WI38 (cell line): ENCODE results near the gene LRTM1.

Experiments
- H3K4me3 ChIP-seq: 2 replicates; pipeline ENCODE4 v1.5.1; 2011; ENCODE audit warnings: low read depth, mild to moderate bottlenecking, control low read depth, low read length
- CTCF ChIP-seq: IDR thresholded peaks from 2 replicates; pipeline ENCODE4 v1.5.1; 2012; ENCODE audit warnings: low read depth, mild to moderate bottlenecking, control low read depth, low read length

Gene LRTM1

GRCh38 chr3:54918516-54918915 lies 9.3 kb downstream of the LRTM1 start:
- no peak overlapping the region for H3K4me3 ChIP-seq
- no peak for TF ChIP-seq CTCF

- TF ChIP-seq CTCF: no peak
- H3K4me3 ChIP-seq: no peak overlapping the region
Measured at GRCh38 chr3:54917862-54918261, 10.0 kb downstream of the LRTM1 start.

GRCh38 chr3:54917174-54917573 lies 10.7 kb downstream of the LRTM1 start:
- no peak overlapping the region for H3K4me3 ChIP-seq
- TF ChIP-seq CTCF: no peak

GRCh38 chr3:54916732-54917131 lies 11.1 kb downstream of the LRTM1 start:
- no peak overlapping the region for H3K4me3 ChIP-seq
- TF ChIP-seq CTCF: no peak

- no peak overlapping the region for H3K4me3 ChIP-seq
- TF ChIP-seq CTCF: no peak
Measured at GRCh38 chr3:54915976-54916375, 11.9 kb downstream of the LRTM1 start.

GRCh38 chr3:54915181-54915580 lies 12.7 kb downstream of the LRTM1 start:
- no peak for TF ChIP-seq CTCF
- no peak overlapping the region for H3K4me3 ChIP-seq

GRCh38 chr3:54914180-54914579 lies 13.7 kb downstream of the LRTM1 start:
- TF ChIP-seq CTCF: no peak
- H3K4me3 ChIP-seq: no peak overlapping the region
